Inferior parietal cortex (tissue), 1 donor: ENCODE results near the gene MAGEC3.
"Not testable (repeated sequence)": the region's sequence is repeated elsewhere in the genome, so short reads cannot be mapped to it uniquely, and the experiment has no call there.

Experiments used
- DNase-seq: peaks from one replicate; pipeline ENCODE4 v3.0.0-alpha.2; 2016; ENCODE audit errors: extremely low spot score

MAGEC3 gene, protein sequence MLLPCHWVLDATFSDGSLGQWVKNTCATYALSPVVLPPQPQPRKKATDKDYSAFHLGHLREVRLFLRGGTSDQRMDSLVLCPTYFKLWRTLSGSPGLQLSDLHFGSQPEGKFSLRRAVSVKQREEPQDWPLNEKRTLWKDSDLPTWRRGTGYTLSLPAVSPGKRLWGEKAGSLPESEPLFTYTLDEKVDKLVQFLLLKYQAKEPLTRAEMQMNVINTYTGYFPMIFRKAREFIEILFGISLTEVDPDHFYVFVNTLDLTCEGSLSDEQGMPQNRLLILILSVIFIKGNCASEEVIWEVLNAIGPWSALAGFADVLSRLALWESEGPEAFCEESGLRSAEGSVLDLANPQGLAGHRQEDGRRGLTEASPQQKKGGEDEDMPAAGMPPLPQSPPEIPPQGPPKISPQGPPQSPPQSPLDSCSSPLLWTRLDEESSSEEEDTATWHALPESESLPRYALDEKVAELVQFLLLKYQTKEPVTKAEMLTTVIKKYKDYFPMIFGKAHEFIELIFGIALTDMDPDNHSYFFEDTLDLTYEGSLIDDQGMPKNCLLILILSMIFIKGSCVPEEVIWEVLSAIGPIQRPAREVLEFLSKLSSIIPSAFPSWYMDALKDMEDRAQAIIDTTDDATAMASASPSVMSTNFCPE

DNA sequence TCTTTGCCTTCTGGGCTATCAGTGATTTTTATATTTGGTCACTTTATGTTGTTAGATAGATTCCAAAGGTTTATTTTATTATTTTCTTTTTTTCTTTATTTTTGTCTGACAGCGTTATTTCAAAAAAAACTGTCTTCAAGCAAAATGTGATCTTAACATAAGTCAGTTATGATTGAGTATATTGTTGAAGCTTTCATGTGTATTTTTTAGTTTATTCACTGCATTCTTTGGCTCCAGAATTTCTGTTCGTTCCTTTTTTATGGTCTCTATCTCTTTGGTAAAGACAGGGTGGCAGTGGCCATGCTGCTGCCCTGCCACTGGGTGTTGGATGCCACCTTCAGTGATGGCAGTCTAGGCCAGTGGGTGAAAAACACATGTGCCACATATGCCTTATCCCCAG is at the start of gene MAGEC3:
TSS of gene MAGEC3 (plus strand) at position 301 of the 400 bp plus-strand sequence. CDS start at position 301, 0 bp downstream.
- no peak for DNase-seq

DNA sequence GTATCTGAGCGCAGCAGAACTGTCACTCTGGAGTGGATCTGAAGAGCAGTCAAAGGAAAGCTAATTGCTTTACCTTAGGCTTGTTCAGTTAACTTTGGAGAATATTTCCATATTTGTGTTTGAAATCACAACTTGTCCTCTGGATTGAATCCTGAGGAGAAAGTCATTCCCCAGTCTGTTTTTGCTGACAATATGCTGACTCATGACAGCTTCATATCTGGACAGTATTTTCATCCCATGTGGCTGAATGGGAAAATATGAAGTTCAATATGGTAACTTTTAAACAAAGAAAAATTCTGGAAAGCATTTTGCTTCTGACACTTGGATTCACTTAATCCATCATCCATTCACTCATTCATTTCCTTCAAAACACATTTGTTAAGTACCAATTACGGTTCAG is 46.3 kb upstream of the MAGEC3 start:
- no peak for DNase-seq

DNA sequence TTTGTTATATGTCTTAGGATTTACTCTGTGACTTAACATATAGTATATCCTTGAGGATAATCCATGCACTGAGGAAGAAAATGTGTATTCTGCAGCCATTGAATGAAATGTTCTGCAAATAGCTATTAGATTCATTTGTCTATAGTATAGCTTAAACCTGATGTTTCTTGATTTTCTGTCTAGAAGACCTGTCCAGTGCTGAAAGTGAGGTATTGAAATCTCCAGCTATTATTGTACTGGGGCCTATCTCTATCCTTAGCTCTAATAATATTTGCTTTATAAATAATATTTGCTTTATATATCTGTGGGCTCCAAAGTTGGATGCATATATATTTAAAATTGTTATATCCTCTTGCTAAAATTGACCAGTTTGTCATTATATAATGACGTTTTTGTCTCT is 26.7 kb upstream of the MAGEC3 start:
- DNase-seq: no peak

DNA sequence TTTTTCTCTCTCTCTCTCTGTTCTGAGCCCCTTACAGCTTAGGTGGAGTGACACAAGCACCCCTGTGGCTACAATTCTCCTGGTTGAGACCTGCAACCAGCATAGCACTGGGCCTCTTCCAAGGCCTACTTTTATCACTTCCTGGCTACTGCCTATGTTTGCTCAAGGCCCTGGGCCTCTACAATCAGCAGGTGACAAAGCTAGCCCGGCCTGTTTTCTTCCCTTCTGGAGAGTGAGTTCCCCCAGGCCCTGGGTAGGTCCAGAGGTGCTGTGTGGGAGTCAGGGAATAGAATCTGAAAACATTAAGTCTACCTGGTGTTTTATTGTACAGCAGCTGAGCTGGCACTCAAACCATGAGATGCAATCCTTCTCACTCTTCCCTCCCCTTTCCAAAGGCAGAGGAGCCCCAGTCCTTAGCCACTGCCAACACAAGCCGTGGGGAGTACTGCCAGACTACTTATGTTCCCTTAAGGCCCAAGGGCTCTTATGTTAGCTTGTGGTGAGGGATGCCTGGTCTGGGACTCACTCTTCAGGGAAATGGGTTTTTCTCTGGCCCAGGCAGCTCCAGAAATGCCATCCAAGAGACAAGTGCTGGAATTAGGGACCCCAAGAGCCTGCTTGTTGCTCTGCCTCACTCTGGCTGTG is 23.8 kb upstream of the MAGEC3 start:
- DNase-seq: no peak

DNA sequence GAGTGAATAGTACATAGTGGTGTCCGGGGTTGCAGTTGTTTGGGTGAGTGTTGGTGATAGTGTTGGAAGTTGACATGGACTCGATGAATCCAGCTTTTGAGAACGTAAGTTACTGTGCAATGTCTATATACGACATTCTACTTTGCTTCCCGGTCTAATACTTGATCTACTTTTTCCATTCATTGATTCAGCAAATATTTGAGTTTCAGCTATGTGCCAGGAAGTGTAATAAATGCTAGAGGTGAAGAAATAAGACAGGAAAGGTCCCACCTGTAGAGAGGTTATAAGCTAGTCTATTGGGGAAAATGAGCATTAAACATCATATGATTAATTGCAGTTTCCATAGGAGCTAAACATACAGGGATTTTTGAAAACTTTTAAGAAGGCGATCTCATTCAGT is 22.2 kb upstream of the MAGEC3 start:
- DNase-seq: no peak

DNA sequence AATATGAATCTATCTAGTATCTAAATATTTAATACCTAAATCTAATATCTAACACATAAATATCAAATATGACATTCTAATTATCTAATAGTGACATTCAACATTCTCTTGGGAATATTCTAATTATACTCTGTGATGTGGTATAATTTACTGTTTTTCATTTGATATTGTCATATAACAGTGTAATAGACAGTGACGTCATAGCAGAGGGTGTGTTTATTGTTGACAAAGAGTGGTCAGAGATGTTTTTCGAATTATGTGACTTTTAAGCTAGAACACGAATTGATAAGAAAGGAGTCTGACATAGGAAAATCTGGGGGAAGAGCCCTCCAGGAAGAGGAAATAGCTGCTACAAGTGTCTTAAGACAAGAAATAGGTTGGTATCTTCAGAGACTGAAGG is 5.9 kb upstream of the MAGEC3 start:
- no peak for DNase-seq

DNA sequence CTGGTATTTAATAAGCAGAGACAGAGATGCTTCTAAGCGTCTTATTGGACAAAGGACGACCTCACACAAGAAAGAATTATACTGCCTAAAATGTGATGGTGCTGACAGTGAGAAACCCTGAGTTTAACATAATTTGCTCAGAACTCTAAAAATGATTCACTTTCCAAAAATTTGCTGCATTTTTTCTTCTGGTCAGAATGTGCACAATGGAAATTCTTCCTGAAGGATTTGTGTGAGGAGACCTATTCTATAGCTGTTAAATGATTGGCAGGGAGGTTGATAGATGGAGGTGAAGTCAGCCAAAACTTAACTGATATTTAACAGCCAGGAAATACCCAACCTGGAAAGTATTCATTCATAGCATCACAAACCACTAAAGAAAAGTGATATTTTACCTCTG is 1.7 kb downstream of the MAGEC3 start:
- no peak for DNase-seq

DNA sequence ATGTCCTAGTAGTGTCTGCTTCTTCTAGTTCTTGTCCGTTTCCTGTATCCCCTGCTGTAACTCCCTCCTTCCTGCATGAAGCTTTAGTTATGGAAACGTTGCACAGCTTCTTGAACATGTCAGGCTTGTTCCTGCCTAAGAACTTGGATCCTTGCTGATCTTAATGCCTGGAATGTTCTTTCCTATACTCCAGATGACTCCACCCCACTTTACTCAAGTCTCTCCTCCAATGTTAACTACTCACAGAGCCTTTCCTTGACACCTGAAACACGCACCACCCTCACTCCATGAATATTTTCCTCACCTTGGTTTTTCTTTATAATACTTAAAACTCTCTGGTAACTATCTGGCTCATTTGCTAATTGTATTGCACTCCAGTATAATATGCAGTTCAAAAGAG is 19.4 kb downstream of the MAGEC3 start:
- DNase-seq: no peak

DNA sequence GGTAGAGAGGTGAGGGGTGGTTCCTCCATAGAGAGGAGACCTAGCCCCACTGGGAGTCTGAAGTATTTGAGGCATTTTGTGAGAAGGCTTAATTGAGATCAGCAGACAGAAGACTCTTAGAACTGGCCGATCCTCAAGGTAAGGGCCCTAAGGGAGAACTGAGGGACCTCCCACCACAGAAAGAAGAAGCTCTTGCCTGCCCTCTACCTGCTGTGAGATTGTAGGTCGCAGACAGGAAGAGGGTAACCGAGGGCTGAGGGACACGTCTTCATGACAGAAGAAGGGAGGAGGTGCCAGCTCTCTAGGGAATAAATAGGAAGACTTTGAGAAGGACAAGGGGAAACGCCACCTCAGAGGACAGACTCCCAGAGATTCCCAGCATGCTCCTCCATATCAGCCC is 41.5 kb downstream of the MAGEC3 start:
- no peak for DNase-seq

DNA sequence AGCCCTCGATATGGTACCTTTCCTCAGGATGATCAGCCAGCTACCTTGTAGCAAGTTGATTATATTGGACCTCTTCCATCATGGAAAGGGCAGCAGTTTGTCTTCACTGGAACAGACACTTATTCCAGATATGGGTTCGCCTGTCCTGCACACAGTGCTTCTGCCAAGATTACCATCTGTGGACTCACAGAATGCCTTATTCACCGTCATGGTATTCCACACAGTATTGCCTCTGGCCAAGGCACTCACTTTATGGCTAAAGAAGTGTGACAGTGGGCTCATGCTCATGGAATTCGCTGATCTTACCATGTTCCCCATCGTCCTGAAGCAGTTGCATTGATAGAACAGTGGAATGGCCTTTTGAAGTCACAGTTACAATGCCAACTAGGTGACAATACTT is 50.7 kb downstream of the MAGEC3 start:
- not testable (repeated sequence) for DNase-seq

DNA sequence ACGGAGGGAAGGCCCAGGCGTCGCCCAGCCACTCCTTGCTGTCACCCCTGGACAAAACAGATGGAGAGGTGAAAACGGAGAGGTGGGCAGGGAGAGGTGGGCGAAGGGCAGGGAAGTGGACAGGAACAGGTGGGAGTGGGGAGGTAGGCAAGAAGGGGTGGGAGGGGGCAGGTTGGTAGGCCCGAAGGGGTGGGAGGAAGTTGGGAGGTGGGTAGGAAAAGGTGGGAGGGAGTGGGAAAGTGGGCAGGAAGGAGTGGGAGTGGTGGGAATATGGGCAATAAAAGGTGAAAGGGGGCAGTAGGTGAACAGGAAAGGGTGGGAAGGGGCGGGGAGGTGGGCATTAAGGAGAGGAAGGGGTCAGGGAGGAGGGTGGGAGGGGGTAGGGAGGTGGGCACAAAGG is 56.6 kb downstream of the MAGEC3 start:
- DNase-seq: no peak

DNA sequence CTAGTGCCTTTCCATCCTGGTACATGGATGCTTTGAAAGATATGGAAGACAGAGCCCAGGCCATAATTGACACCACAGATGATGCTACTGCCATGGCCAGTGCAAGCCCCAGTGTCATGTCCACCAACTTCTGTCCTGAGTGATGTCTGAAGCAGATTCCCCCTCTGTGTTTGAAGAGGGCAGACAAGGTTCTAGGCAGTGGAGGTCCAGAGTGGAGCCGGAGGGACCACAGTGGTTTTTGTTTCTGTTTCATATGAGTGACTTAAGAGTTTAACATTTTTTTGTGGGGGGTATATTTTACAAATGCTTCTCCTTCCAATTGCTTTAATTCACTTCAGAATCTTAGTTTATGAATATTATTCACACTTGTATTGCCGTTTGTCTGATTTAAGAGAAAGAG is 59.6 kb downstream of the MAGEC3 start:
- no peak for DNase-seq

DNA sequence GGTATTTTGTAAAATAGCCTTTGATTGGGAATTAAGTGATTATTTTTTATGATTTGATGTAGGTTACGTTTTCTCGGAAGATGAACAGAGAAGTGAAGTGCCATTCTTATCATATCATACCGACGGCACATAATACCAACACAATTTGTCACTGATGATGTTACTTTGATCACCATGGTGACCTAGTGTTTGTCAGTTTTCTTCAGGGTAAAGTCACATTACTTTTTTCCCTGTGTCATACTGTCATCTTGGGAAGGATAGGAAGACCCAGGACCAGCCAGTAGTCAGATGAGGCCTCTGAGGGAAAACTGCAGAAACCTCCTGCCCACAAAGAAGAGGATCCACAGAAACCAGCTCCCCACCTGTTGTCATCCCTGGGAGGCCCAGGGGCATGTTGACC is 64.2 kb downstream of the MAGEC3 start:
- no peak for DNase-seq

DNA sequence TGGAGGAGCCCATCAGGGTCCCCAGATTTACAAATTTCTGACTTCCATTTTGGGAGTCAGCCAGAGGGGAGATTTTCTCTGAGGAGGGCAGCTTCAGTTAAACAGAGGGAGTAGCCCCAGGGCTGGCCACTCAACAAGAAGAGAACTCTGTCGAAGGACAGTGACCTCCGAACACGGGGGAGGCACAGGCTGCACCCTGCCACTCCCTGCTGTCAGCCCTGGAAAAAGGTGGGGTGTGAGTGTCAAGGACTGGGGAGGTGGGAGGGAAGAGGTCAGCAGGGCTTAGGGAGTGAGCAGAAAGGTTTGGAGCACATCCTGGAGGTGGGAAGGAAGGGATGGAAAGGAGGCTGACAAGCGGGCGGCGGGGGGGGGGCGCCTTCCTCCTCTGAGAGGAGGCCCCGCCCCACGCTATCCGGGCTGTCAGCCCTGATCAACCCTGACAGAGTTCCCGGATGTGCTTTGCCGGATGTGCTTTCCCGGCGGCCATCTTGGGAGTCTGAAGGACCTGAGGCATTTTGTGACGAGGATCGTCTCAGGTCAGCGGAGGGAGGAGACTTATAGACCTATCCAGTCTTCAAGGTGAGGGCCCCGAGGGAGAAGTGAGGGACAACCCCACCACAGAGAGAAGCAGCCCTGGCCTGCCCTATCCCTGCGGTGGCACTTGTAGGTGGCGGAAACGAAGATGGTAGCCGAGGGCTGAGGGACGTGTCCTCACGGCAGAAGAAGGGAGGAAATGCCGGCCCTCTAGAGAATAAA is 65.5 kb downstream of the MAGEC3 start, which contains the start of gene MAGEC1:
TSS of gene MAGEC1 (plus strand) at position 495 of the 756 bp plus-strand sequence. CDS start 1,179 bp downstream, outside the sequence.
- no peak for DNase-seq

DNA sequence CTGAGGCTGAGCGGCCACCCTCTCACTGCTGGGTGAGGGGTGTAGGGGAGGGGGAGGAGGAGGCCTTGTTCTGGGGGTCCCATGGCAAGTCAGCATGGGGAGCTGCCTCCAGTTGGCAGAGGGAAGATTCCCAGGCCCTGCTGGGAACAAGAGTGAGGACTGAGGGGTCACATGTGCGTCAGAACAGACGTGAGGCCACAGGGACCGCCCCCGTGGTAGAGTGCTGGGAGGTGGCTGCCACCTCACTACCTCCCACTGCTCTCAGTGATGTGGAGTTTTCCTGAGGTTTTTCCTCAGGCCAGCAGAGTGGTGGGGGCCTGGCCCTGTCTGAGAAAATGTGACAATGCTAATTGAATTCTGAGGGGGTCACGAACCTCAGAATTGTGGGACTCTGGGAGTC is 66.1 kb downstream of the MAGEC3 start:
- no peak for DNase-seq

DNA sequence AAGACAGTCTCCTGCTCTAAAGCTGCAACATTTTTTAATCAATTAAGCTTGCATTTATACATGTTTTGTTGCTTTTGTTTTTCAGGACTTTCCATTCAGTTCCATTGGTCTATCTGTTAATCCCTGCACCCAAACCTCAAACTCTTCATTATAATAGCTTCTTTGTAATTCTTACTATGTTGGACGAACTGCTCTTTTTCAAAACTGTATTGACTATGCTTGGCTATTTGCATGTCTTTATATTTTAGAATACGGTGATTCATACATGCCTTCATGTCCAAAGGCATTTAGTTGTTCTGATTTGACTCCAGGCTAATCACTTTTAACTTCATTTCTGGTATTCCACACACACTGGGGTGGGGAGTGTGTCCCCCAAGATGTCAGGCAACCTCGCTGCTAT is 79.7 kb downstream of the MAGEC3 start:
- no peak for DNase-seq

DNA sequence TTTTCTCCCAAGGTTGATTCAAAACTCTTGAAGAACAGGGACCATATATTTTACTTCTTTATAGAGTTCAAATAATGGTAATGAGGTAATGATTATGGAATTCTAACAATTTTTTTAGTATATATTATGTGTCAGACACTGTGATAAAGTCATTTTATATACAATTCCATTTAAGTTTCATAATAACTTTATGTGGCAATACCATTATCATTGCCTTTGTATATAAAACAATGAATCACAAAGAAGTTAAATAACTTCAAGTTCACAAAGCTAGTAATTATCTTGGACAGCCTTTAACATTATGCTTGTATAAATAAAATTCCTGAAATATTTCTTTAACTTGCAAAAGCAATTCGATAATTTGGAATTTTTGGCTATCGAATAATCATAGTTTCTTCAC is 86.2 kb downstream of the MAGEC3 start:
- no peak for DNase-seq

DNA sequence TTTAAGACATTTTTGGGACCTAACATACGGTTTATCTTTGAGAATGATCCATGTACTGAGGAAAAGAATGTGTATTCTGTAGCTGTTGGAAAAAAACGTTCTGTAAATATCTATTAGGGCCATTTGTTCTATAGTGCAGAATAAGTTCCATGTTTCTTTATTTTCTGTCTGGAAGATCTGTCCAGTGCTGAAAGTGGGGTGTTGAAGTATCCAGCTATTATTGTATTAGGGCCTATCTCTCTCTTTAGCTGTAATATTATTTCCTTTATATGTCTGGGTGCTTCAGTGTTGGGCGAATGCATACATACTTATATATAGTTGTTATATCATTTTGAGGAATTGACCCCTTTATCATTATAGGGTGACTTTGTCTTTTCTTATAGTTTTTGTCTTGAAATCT is 90.3 kb downstream of the MAGEC3 start:
- no peak for DNase-seq

DNA sequence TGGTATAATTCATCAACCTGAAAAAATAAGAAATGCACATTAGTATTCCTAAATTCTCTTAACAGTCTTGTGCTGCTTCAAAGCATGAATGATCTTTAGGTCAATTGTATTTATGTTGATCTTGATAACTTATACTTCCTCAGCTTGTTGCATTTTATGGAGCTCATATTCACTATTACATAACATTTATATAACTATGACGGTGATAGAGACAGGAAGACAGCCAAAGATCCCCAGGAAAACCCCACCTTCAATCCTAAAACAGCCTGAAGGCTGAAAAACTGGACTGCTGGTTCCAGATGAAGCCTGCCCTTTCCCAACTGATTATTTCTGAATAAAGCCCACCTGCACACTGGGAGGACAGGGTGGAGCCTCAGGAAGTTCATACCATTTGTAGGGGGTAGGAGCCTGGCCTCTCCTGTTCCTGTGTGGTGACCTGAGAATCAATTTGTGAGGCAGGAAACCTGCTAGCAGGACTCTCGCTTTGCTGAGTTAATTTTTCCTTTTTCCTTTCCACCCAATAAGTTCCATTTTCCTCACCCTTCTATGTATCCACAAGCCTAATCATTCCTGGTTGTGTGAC is 96.0 kb downstream of the MAGEC3 start:
- no peak for DNase-seq

DNA sequence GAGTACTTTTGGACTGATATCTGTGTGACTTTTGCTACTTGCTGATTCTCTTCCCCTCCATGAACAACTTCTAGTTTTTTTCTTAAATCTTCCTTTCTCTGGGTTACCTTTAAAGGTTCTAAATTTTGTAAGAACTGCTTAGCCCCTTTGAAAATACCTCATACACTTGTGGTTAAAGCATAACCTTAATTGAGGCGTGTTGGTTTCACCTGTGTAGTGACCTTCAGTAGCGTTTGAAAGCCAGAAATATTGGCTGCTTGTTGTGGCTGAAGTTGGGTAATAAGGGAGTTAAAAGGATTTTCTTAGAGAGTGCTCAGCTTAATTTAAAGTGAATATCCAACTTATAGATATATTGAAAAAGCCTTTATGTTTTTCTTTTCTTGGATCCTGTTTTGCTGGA is 97.5 kb downstream of the MAGEC3 start:
- no peak for DNase-seq

DNA sequence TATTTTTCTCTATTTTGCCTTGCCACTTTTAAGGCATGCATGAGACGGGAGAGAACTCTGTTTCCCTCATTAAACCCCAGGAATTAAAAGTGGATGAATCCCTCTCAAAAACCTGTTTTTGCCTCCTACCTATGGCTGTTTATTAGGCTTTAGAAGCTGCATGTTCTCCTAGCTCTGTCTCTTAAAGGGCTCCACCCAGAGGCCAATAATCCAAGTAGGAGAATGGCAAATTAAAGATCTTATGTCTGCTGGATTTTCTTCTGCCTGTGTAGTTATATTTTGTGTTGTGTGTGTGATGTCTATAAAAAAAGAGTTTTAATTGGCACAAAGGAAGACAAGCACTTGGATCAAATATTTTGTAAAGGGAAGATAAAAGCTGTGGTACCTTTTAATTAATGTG is 98.0 kb downstream of the MAGEC3 start:
- peak; percentile 20 for DNase-seq

DNA sequence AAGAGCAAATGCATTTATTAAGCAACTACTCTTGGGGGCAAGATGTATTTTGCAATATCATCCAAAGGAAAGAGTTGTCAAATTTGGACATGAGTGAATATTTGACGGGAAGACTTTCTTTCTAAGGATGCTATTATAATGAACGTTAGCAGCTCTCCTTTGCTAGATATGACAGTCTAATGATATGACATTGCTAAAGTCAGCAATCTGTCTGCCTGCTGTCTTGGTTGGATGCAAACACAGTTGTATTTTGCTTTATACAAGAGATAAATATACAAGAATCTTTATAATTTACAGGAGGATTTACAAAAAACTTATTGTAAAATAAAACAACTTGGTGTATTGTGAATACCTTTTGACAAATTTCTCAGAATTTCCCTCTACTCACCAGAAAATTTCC is 103.1 kb downstream of the MAGEC3 start:
- no peak for DNase-seq
